HEK293T (cell line): ENCODE data around the gene CTU2.

Source experiments
- BHLHE40 ChIP-seq: fragments of 450-650 bp; IDR thresholded peaks from 2 replicates; pipeline ENCODE4 v1.6.1; 2016; ENCODE audit warnings: mild to moderate bottlenecking, moderate library complexity, borderline replicate concordance
- CTBP1 ChIP-seq: fragments of 450-650 bp; IDR thresholded peaks from 2 replicates; pipeline ENCODE4 v1.6.1; 2016; ENCODE audit warnings: borderline replicate concordance
- ELF4 ChIP-seq: fragments of 450-650 bp; IDR thresholded peaks from 2 replicates; pipeline ENCODE4 v1.6.1; 2017; ENCODE audit warnings: antibody characterized with exemption
- FOXA1 ChIP-seq: fragments of 450-650 bp; IDR thresholded peaks from 2 replicates; pipeline ENCODE4 v1.6.1; 2016; ENCODE audit warnings: mild to moderate bottlenecking
- HDGF ChIP-seq: fragments of 450-650 bp; IDR thresholded peaks from 2 replicates; pipeline ENCODE4 v1.6.1; 2017; ENCODE audit warnings: antibody characterized with exemption, borderline replicate concordance
- L3MBTL2 ChIP-seq: fragments of 450-650 bp; conservative IDR thresholded peaks from 2 replicates; pipeline ENCODE4 v1.6.1; 2016; ENCODE audit warnings: mild to moderate bottlenecking
- LEF1 ChIP-seq: fragments of 450-650 bp; IDR thresholded peaks from 2 replicates; pipeline ENCODE4 v1.6.1; 2017; ENCODE audit warnings: mild to moderate bottlenecking, borderline replicate concordance
- NFRKB ChIP-seq: fragments of 450-650 bp; IDR thresholded peaks from 2 replicates; pipeline ENCODE4 v1.6.1; 2016; ENCODE audit warnings: mild to moderate bottlenecking, moderate library complexity
- SP1 ChIP-seq: fragments of 450-650 bp; IDR thresholded peaks from 2 replicates; pipeline ENCODE4 v1.6.1; 2017
- SUZ12 ChIP-seq: fragments of 450-650 bp; IDR thresholded peaks from 2 replicates; pipeline ENCODE4 v1.6.1; 2016; ENCODE audit warnings: mild to moderate bottlenecking
- TARDBP ChIP-seq: fragments of 450-650 bp; IDR thresholded peaks from 2 replicates; pipeline ENCODE4 v1.6.1; 2016

DNA sequence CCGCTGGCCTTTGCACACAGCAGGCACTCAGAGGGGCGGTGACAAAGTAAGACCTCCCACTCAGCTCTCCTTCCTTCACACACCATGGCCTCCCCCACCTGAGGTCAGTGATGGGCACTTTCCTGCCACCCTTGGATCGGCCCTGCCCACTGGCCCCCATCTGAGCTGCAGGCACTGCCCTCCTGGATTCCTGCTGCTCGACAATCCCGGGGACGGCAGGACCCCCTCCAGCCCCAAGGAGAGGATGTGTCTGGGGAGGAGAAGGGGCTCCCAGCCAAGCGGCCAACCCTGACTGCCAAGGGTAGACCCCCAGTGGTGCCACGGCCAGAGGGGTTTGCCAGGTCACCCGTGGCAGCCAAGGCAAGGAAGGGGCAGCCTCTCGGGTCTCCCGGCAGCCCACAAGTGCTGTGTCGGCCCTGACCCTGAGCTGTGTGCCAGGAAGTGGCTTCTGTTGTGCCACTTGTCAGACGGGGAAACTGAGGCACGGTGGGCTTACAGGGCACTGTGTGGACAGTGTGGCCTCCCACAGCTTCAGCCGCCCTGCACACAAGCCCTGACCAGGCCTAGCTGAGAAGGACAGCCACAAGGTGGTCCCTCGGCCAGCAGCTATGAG is 56.1 kb downstream of the CTU2 start:
- TF ChIP-seq SP1 (no peak), CTBP1 (no peak), FOXA1 (no peak), L3MBTL2 (no peak), LEF1 (no peak), NFRKB (no peak), BHLHE40 (no peak), ELF4 (no peak), HDGF (no peak), SUZ12 (no peak), TARDBP (no peak)
